ENCODE results near the gene KRT39.

The KRT39 gene

GRCh38 chr17:40980596-40980995, 13.8 kb upstream of the KRT39 start:
- DNase-seq (ENCODE audit: low read depth): peak; percentile 45

GRCh38 chr17:40980117-40980516, 13.4 kb upstream of the KRT39 start:
- DNase-seq (ENCODE audit: low read depth): no peak

- DNase-seq (ENCODE audit: low read depth): no peak
Measured at GRCh38 chr17:40978575-40979151, 11.9 kb upstream of the KRT39 start.

- DNase-seq (ENCODE audit: low read depth): no peak
Measured at GRCh38 chr17:40975516-40975915, 8.8 kb upstream of the KRT39 start.

GRCh38 chr17:40974366-40974765, 7.6 kb upstream of the KRT39 start:
- no peak for DNase-seq (ENCODE audit: low read depth)

GRCh38 chr17:40967582-40967981, 834 bp upstream of the KRT39 start:
- no peak for DNase-seq (ENCODE audit: low read depth)

- DNase-seq (ENCODE audit: low read depth): no peak
Measured at GRCh38 chr17:40963838-40964237, 2.9 kb downstream of the KRT39 start.

- DNase-seq (ENCODE audit: low read depth): no peak
Measured at GRCh38 chr17:40962059-40962561, 4.6 kb downstream of the KRT39 start.

- no peak for DNase-seq (ENCODE audit: low read depth)
Measured at GRCh38 chr17:40961591-40961990, 5.2 kb downstream of the KRT39 start.

GRCh38 chr17:40960144-40960543, 6.6 kb downstream of the KRT39 start:
- no peak for DNase-seq (ENCODE audit: low read depth)

- no peak for DNase-seq (ENCODE audit: low read depth)
Measured at GRCh38 chr17:40958086-40958953, 8.4 kb downstream of the KRT39 start.

GRCh38 chr17:40956401-40957254, 10.1 kb downstream of the KRT39 start:
- DNase-seq (ENCODE audit: low read depth): peak; percentile 93

- peak; percentile 89 for DNase-seq (ENCODE audit: low read depth)
Measured at GRCh38 chr17:40953881-40954280, 12.9 kb downstream of the KRT39 start.

GRCh38 chr17:40952661-40953060, 14.1 kb downstream of the KRT39 start:
- DNase-seq (ENCODE audit: low read depth): peak; percentile 70

GRCh38 chr17:40952154-40952553, 14.6 kb downstream of the KRT39 start:
- DNase-seq (ENCODE audit: low read depth): no peak

- no peak for DNase-seq (ENCODE audit: low read depth)
Measured at GRCh38 chr17:40951011-40951622, 15.6 kb downstream of the KRT39 start.

GRCh38 chr17:40950176-40950575, 16.6 kb downstream of the KRT39 start:
- DNase-seq (ENCODE audit: low read depth): no peak

- DNase-seq (ENCODE audit: low read depth): no peak
Measured at GRCh38 chr17:40949418-40949817, 17.3 kb downstream of the KRT39 start.

- DNase-seq (ENCODE audit: low read depth): no peak
Measured at GRCh38 chr17:40947929-40948328, 18.8 kb downstream of the KRT39 start.

GRCh38 chr17:40945414-40945813, 21.3 kb downstream of the KRT39 start:
- DNase-seq (ENCODE audit: low read depth): no peak

- no peak for DNase-seq (ENCODE audit: low read depth)
Measured at GRCh38 chr17:40944531-40944930, 22.2 kb downstream of the KRT39 start.

- no peak for DNase-seq (ENCODE audit: low read depth)
Measured at GRCh38 chr17:40942553-40942952, 24.2 kb downstream of the KRT39 start.
